Erythroblast (primary cell): Measurements from ENCODE around the gene STAT4.

ENCODE experiments used
- GATA1 ChIP-seq: IDR thresholded peaks from 2 replicates; pipeline ENCODE4 v1.6.1; 2011; ENCODE audit warnings: low read depth, mild to moderate bottlenecking, control low read depth, low read length, moderate library complexity
- POLR2A ChIP-seq: IDR thresholded peaks from 2 replicates; pipeline ENCODE4 v1.6.1; 2011; ENCODE audit warnings: mild to moderate bottlenecking, low read length

GRCh38 chr2:191128911-191129304 is 21.9 kb downstream of the STAT4 start:
- TF ChIP-seq POLR2A (no peak), GATA1 (no peak)
